IMR-90 (cell line): ENCODE data around the gene AKR1A1. TPM values are rescaled to one million over a fixed set of nuclear protein-coding genes. Genes with fewer than 3 reads are reported as not detected.

Source experiments
- ATAC-seq: fragments of 200-7000 bp; cut with Tn5 transposase; 2 replicates; pipeline ENCODE4 v1.9.1; 2020; ENCODE audit warnings: low read depth, mild to moderate bottlenecking, moderate library complexity
- BruUV-seq: library from RNA; stranded (reverse); fragments of 400-500 nt; replicated peaks from 2 replicates; lab custom pipeline; 2021; lab: Mats Ljungman, UMichigan
- CTCF ChIA-PET: fragments of 300-600 bp; formaldehyde crosslinking; extraction: SDS; loops from one replicate; lab custom pipeline; 2021; ENCODE audit warnings: antibody characterized with exemption; lab: Yijun Ruan, JAX
- POLR2A ChIA-PET: fragments of 300-600 bp; sonication (Branson Sonifier 250); formaldehyde crosslinking; loops from one replicate; lab custom pipeline; 2022; ENCODE audit warnings: antibody characterized with exemption; ENCODE audit not compliant: unreplicated experiment; lab: Charles Lee
- DNase-seq: peaks from one replicate; pipeline ENCODE4 v3.0.0; 2013
- H2AFZ ChIP-seq: replicated peaks from 2 replicates; pipeline ENCODE3; 2013; ENCODE audit warnings: low read length, mild to moderate bottlenecking; ENCODE audit not compliant: poor library complexity
- H2AK5ac ChIP-seq: 2 replicates; pipeline ENCODE4 v1.6.1; 2013; ENCODE audit warnings: low read depth, low read length, inconsistent platforms
- H2AK9ac ChIP-seq: replicated peaks from 2 replicates; pipeline ENCODE3; 2013; ENCODE audit warnings: mild to moderate bottlenecking, low read depth, low read length, moderate library complexity; ENCODE audit not compliant: poor library complexity
- H2BK120ac ChIP-seq: 2 replicates; pipeline ENCODE4 v1.6.1; 2013; ENCODE audit warnings: low read depth, low read length, inconsistent platforms
- H2BK15ac ChIP-seq: 3 replicates; pipeline ENCODE4 v1.6.1; 2013; ENCODE audit warnings: low read depth, low read length, inconsistent platforms
- H2BK20ac ChIP-seq: 2 replicates; pipeline ENCODE4 v1.6.1; 2013; ENCODE audit warnings: low read depth, mild to moderate bottlenecking, inconsistent platforms, low read length, moderate library complexity
- H2BK5ac ChIP-seq: 2 replicates; pipeline ENCODE4 v1.6.1; 2013; ENCODE audit warnings: mild to moderate bottlenecking, low read depth, low read length, inconsistent platforms; ENCODE audit not compliant: poor library complexity, severe bottlenecking
- H3K14ac ChIP-seq: replicated peaks from 2 replicates; pipeline ENCODE4 v1.6.1; 2013; ENCODE audit warnings: low read depth, low read length, inconsistent platforms
- H3K18ac ChIP-seq: 2 replicates; pipeline ENCODE4 v1.6.1; 2013; ENCODE audit warnings: low read depth, low read length, control low read depth
- H3K23ac ChIP-seq: 2 replicates; pipeline ENCODE4 v1.6.1; 2013; ENCODE audit warnings: low read depth, low read length, inconsistent platforms
- H3K27ac ChIP-seq: 2 replicates; pipeline ENCODE4 v1.5.1; 2013; ENCODE audit warnings: mild to moderate bottlenecking, control low read depth, low read length; ENCODE audit not compliant: insufficient read depth
- H3K27me3 ChIP-seq: 2 replicates; pipeline ENCODE4 v1.6.1; 2013; ENCODE audit warnings: low read length; ENCODE audit not compliant: control insufficient read depth, insufficient read depth
- H3K36me3 ChIP-seq: 2 replicates; pipeline ENCODE4 v1.6.1; 2013; ENCODE audit warnings: low read length, mixed read lengths; ENCODE audit not compliant: control insufficient read depth, insufficient read depth
- H3K4ac ChIP-seq: 2 replicates; pipeline ENCODE4 v1.6.1; 2013; ENCODE audit warnings: low read depth, low read length, inconsistent platforms
- H3K4me1 ChIP-seq: 2 replicates; pipeline ENCODE4 v1.6.1; 2013; ENCODE audit warnings: low read length, mixed read lengths; ENCODE audit not compliant: control insufficient read depth, insufficient read depth
- H3K4me2 ChIP-seq: 2 replicates; pipeline ENCODE4 v1.6.1; 2013; ENCODE audit warnings: low read depth, mild to moderate bottlenecking, control low read depth, low read length, moderate library complexity
- H3K4me3 ChIP-seq: 2 replicates; pipeline ENCODE4 v1.5.1; 2013; ENCODE audit warnings: low read depth, mild to moderate bottlenecking, control low read depth, low read length, moderate library complexity; ENCODE audit not compliant: insufficient read depth
- H3K56ac ChIP-seq: 2 replicates; pipeline ENCODE4 v1.6.1; 2013; ENCODE audit warnings: low read length, inconsistent platforms; ENCODE audit not compliant: insufficient read depth; ENCODE audit errors: extremely low read depth
- H3K79me1 ChIP-seq, 2 experiments: 2 replicates each; pipeline ENCODE4 v1.6.1; 2013; ENCODE audit warnings: low read length in 2 of 2, inconsistent platforms in 1 of 2, low read depth in 1 of 2
- H3K9ac ChIP-seq: 2 replicates; pipeline ENCODE4 v1.6.1; 2013; ENCODE audit warnings: low read depth, low read length, control low read depth
- H3K9me1 ChIP-seq: 2 replicates; pipeline ENCODE4 v1.6.1; 2013; ENCODE audit warnings: low read length, inconsistent platforms; ENCODE audit not compliant: insufficient read depth
- H3K9me3 ChIP-seq: 2 replicates; pipeline ENCODE4 v1.6.1; 2013; ENCODE audit warnings: low read length; ENCODE audit not compliant: control insufficient read depth, insufficient read depth
- H4K20me1 ChIP-seq: 2 replicates; pipeline ENCODE4 v1.6.1; 2013; ENCODE audit warnings: low read length, inconsistent platforms; ENCODE audit not compliant: insufficient read depth
- H4K5ac ChIP-seq: 2 replicates; pipeline ENCODE4 v1.6.1; 2013; ENCODE audit warnings: mild to moderate bottlenecking, low read depth, low read length, control low read depth
- H4K8ac ChIP-seq, 2 experiments: 2 replicates each; pipeline ENCODE4 v1.6.1; 2013; ENCODE audit warnings: low read depth in 2 of 2, low read length in 2 of 2, control low read depth in 1 of 2, inconsistent platforms in 1 of 2
- H4K91ac ChIP-seq: 2 replicates; pipeline ENCODE4 v1.6.1; 2013; ENCODE audit warnings: low read depth, low read length, inconsistent platforms; ENCODE audit not compliant: insufficient read depth
- BHLHE40 ChIP-seq: fragments of 150-350 bp; IDR thresholded peaks from 2 replicates; pipeline ENCODE4 v1.6.1; 2016; ENCODE audit warnings: mild to moderate bottlenecking, low read depth, low read length
- FOS ChIP-seq: fragments of 150-350 bp; IDR thresholded peaks from 2 replicates; pipeline ENCODE4 v1.6.1; 2016; ENCODE audit warnings: low read depth, low read length
- RCOR1 ChIP-seq: IDR thresholded peaks from 2 replicates; pipeline ENCODE4 v1.6.1; 2012; ENCODE audit warnings: mild to moderate bottlenecking, low read length, improper control_type of control experiment; ENCODE audit not compliant: insufficient replicate concordance
- WGBS, 2 experiments: methylation state at CpG; one replicate each; pipeline versions ENCODE4 v1.1.5 to v1.1.7; 2013; ENCODE audit warnings: missing lambda C conversion rate in 2 of 2; ENCODE audit not compliant: insufficient read length in 1 of 2; ENCODE audit errors: extremely low coverage in 2 of 2; 5-methylcytosine and 5-hydroxymethylcytosine counted together
- dilution Hi-C: fragments of 300-500 bp; cut with HindIII; formaldehyde crosslinking; loops from one replicate; pipeline ENCODE4 v1.14.3; 2018; ENCODE audit warnings: low sequenced_read_pairs; ENCODE audit not compliant: unreplicated experiment
- in situ Hi-C: fragments of 300-500 bp; cut with MboI; formaldehyde crosslinking; loops from 3 replicates; pipeline ENCODE4 v1.14.3; 2019; ENCODE audit warnings: low sequenced_read_pairs, inconsistent platforms, mixed read lengths
- intact Hi-C: fragments of 100-400 bp; cut with micrococcal nuclease; formaldehyde crosslinking; loops from 2 replicates; pipeline ENCODE4 v1.10.0; 2022
- polyA plus RNA-seq, 3 experiments: library from polyadenylated mRNA; depleted of rRNA; stranded (reverse); fragments of >200 nt; gene quantifications; 2 replicates each; pipeline ENCODE4 v1.2.3, GENCODE V29; 2012; ENCODE audit warnings: low replicate concordance in 1 of 3
- total RNA-seq: library from RNA; depleted of rRNA; stranded (reverse); fragments of >200 nt; gene quantifications from 2 replicates; pipeline ENCODE4 v1.2.3, GENCODE V29; 2012

AKR1A1 gene
- total and polyA plus RNA-seq, 2 of the 4 experiments (the other 2 are of a cell fraction), result 141 to 151 TPM

DNA sequence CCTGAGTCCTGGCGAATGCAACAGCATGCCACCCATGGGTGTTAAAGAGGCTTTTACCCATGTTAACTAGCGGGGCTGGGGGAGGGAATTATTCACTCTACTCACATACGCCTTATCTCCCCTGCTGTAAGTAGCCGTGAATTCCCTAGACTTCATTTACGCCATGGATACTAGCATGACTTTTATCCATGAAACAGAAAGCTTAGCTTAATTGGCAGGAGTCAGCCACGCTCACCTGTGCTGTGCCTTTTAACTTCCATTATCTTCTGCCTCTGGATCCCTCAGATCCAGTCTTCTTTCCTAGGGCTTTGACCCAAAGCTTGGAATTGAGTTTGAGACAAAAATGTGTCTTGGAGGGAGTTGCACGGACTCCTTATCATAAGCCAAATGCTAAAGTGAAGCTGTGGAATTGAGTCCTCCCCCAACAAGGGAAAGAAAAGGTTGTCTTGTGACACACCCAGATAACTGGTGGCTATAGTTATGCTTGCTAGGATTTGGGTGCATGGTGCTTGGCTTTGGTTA lies 23.5 kb downstream of the AKR1A1 start:
- H3K56ac ChIP-seq, result no peak overlapping the region
- no peak overlapping the region for H2BK20ac ChIP-seq
- H3K79me1 ChIP-seq, result no peaks in the 10 kb centered on the region
- dilution Hi-C loops (no loop called here), in situ Hi-C loops (loop anchor here (5.0 kb wide), 1 partner anchor 217 kb away; no protein-coding TSS in a partner anchor), intact Hi-C loops (loop anchor here (5.0 kb wide), 1 partner anchor 562 kb away; the partner anchor contains the start of genes HECTD3 and UROD)
- H3K9me1 ChIP-seq, result no peaks in the 10 kb centered on the region
- H4K91ac ChIP-seq, result no peak overlapping the region
- no peak for DNase-seq
- no peak overlapping the region for H3K4ac ChIP-seq
- no peak overlapping the region for H2AK5ac ChIP-seq
- no peak overlapping the region for H3K18ac ChIP-seq
- no peak overlapping the region for H3K23ac ChIP-seq
- POLR2A ChIA-PET, result interaction anchor here (0.9 kb wide), 1 partner anchor 9 kb away, joined by 4 read pairs; no protein-coding TSS in a partner anchor
- WGBS, 2 experiments, result 97% methylated on average over 3 of the region's 7 CpGs; no CpG with 5 or more reads in 1 of the 2 experiments
- no peak overlapping the region for H2AK9ac ChIP-seq
- no peak for TF ChIP-seq RCOR1
- TF ChIP-seq FOS, result no peak
- no peak for TF ChIP-seq BHLHE40
- no peak overlapping the region for H2BK15ac ChIP-seq
- no peak overlapping the region for H4K5ac ChIP-seq
- H3K27me3 ChIP-seq, result no peaks in the 10 kb centered on the region
- no peak overlapping the region for H3K27ac ChIP-seq
- H3K14ac ChIP-seq, result no peak overlapping the region
- no peaks in the 10 kb centered on the region for H3K9me3 ChIP-seq
- no peak overlapping the region for H2BK5ac ChIP-seq
- CTCF ChIA-PET, result no interaction called here
- no peak overlapping the region for H3K4me3 ChIP-seq
- H3K4me1 ChIP-seq, result no peaks in the 10 kb centered on the region
- no peaks in the 10 kb centered on the region for H4K20me1 ChIP-seq
- peaks cover 6% of the 10 kb centered on the region; the same call in 1 of the 2 replicates for H3K36me3 ChIP-seq
- no peak overlapping the region for H3K9ac ChIP-seq
- no peak overlapping the region for H2BK120ac ChIP-seq
- ATAC-seq, result no peak
- H2AFZ ChIP-seq, result no peak overlapping the region
- H4K8ac ChIP-seq, result no peak overlapping the region
- H3K4me2 ChIP-seq, result no peak overlapping the region
- no TSS peak for BruUV-seq
